Activated T-cell treated with anti-CD3 and anti-CD28 coated beads, Interleukin-2, amount 50 U/mL, for 48 hours (primary cell): ENCODE measurements around the gene WDFY4.

Source experiments
- DNase-seq, 2 experiments: peaks; one replicate each; pipeline ENCODE4 v3.0.0-alpha.2; 2020

The WDFY4 gene

DNA sequence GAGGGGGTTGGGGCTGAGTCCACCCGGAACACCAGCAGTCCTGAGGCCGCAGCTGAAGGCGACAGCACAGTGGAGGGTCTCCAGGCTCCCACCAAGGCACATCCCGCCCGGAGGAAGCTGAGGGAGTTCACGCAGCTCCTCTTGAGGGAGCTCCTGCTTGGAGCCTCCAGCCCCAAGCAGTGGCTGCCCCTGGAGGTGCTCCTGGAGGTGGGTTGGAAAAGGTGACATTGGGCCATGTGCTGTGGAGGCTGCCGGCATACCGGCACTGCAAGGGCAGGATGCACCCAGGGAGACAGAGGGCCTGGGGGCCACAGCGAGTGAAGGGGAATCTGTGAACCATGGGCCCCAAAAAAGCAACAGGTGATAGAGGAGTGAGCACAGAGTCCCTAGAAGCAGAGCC is 135.6 kb downstream of the WDFY4 start:
- DNase-seq, result no peak

DNA sequence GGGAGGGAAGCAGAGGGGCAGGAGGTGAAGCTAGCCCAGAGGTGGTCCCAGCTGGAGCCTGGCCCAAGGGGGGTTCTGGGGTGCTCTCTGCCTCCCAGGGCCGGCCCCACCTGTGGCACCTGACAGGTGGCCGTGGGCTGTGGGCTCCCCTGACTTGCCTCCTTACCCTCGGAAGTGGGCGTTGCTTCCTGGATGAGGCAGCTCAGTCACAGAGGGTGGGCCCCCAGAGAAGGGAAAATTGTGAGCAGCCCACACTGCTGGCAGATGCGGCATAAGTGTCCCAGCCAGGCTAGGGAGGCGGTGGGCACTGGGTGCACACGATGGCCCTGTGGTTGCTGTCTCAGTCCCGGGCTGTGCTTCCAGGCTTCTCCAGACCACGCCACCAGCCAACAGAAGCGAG is 136.0 kb downstream of the WDFY4 start:
- no peak for DNase-seq

- DNase-seq, result no peak
Measured at GRCh38 chr10:48821111-48821510, 136.4 kb downstream of the WDFY4 start.

DNA sequence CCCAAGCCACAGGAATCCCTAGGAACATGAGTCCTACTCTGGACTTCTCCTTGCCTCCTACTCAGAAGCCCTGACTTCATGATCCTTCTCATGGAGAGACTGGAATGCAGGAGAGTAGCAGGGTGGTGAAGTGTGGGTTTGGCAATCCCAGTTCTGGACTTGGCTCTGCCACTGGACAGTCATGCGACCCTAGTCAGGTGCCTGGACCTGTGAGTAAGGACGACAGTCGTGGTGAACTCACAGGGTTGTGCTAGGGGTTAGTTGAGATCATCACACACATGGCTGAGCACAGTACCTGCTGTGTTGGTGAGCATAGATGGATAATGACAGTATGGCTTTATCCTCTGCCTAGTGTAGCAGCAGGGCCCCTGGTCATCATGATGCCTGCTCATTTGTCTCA is 137.0 kb downstream of the WDFY4 start:
- no peak for DNase-seq

- no peak for DNase-seq
Measured at GRCh38 chr10:48833674-48834073, 149.0 kb downstream of the WDFY4 start.

GRCh38 chr10:48834189-48834965 is 149.7 kb downstream of the WDFY4 start:
- DNase-seq, result no peak

DNA sequence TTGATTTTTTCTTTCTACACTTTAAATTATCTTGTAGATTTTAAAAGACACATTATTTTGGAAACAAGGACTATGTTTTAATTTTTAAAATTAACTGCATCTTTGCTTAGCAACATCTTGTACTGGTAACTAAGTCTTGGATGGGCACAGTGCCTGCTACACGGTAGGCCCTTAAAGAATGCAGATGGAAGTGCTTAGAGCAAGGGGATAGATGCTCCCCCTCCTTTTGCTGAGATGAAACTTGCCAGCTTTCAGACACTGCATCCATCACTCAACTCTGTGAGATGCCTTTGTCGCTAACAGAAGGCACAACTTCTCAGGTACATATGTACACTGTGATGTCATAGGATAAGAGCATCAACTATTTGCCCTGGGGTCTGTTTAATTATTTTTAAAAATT is 151.1 kb downstream of the WDFY4 start:
- no peak for DNase-seq

DNA sequence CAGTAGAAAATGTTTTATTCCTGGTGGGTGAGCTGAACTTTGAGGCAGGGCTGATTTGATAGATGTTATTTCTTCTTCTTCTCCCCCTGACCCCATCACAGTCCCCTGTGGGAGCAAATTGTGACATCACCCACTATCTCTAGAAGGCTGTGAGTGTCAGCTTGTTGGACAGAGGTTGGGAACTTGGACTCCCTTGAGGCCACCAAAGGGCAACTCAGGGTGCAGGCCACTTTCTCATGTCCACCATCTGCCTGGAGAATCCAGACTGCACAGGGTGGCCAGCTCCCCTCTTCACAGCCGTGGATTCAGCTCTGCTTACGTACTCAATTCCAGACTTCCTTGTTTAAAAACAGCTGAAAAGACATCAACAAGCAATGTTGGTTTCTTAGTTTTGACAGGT is 151.9 kb downstream of the WDFY4 start:
- no peak for DNase-seq

DNA sequence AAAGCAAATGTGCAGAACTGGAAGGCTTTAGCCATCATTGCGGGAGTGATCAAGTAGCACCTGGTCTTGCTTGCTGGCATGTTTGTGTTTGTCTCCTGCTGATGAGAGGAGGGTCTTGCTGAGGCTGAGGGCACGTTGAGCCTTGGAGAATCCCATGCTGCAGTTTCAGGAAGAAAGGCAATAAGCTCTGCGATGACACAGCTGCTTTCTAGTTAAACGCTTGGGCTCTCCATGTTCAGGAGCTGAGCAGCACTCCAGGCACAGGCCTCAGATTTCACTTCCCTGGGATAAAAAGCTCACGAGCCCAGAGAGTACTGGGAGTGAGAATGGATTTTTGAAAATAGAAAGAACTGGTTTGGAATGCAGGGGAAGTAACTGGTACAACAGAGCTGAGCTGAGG is 154.2 kb downstream of the WDFY4 start:
- DNase-seq, result no peak

DNA sequence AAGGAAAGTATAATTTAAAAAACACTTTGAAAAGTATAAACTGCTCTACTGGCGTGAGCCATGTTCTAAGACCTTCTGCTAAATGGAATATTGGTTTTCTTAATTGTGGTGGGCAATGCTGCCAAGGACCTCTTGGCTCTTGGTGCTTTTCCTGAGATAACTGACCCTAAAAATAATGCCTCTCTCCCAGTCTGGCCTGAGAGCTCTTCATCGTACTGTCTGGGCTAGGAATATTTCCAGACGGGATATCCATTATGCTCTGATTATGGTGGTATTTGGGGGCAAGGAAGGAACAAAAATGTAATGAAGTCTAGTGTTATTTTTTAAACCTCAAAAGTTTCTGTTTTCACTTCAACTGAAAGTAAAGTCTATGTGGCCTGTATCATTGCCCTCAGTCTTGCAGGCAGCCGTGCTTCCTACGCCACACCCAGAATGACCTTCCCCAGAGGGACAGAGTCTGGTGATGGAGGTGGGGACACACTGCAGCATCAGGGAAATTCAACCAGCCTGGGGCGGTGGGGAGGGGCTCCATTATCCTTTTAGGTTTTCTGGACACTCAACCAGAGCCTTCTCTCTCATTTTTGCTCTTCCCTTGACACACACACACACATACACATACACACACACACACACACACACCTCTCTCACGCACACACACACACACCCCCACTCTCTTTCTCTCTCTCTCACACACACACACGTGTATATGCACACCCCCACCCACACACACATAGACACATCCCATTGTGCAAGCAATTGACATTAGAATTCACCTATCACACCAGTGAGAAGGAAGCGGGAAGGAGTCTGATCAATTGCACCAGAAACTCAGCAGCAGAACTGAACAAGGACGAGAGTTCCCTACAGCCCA is 155.4 kb downstream of the WDFY4 start:
- no peak for DNase-seq

GRCh38 chr10:48842231-48842630 is 157.6 kb downstream of the WDFY4 start:
- DNase-seq, result no peak

- DNase-seq, result no peak
Measured at GRCh38 chr10:48843198-48843597, 158.5 kb downstream of the WDFY4 start.

DNA sequence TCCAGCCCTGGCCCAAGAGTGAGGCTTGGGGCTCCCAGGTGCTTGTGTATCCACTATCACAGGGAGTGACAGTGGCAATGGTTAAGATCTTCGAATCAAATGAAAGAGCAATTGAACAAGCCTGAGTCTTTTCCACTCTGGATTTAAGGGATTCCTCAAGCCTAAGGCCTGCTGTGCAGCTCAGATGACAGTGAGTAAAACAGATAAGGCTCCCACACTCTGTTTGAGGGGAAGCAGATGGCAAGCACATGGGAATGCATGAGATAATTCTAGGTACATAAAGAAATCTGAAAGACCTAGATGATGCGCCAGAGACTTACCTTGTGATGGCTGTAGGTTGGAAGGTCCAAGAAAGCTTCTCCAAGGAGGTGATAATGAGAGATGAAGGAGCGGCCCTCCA is 159.9 kb downstream of the WDFY4 start:
- DNase-seq, result no peak

DNA sequence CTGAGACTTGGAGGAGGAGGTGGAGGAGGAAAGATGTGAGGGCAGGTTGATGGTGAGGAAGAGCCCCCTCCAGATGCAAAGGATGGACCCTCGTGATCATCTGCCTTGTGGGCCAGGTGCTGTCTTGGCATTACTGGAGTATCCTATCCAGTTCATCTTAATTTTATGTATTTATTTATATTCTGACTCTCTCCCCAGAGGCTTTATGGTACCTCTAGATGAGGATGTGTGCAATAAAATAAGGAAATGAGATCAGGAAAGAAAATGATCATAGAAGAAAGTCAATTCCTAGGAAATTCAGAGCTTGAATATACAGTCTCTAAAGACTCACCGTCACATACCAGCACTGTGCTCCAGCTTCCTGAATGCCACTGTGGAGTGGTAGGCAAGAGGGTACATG is 160.8 kb downstream of the WDFY4 start:
- DNase-seq, result no peak

- DNase-seq, result no peak
Measured at GRCh38 chr10:48847691-48848090, 163.0 kb downstream of the WDFY4 start.

- no peak for DNase-seq
Measured at GRCh38 chr10:48856855-48857254, 172.2 kb downstream of the WDFY4 start.

DNA sequence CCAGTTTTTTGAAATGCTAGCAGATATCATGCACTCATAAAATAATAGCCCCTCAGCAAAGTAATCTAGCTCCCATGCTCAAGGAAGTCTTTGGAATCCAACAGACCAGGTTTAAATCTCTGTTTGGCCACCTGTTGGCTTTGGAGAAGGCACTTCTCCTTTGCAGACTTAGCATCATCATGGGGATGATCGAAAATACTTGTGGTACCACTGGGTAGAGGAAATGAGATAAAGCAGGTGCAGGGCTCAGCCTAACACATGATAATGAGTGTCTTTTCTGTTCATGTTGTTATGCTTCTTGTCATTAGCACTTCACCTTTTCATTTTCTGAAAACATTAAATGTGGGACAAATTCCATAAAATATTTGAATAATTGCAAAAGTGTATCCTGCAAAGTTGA is 187.6 kb downstream of the WDFY4 start:
- DNase-seq, result no peak

DNA sequence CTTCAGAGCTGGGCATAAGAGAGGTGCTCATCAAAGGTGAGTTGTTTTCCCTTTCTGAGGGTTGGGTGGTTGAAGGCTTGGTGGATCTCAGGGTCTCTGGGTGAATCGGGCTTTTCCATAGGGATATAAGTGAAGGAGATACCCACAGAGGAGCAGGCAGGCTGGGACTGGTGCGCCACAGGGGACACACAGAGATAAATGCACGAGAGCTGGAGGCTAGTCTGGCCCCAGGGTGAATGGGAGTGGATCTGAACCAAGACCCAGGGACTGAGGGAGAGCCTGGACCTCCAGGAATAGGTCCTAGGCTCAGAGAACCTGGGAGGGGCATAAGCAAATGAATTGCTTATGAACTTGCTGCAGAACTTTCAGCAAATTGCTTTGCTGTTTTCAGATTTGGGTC is 193.4 kb downstream of the WDFY4 start:
- no peak for DNase-seq

DNA sequence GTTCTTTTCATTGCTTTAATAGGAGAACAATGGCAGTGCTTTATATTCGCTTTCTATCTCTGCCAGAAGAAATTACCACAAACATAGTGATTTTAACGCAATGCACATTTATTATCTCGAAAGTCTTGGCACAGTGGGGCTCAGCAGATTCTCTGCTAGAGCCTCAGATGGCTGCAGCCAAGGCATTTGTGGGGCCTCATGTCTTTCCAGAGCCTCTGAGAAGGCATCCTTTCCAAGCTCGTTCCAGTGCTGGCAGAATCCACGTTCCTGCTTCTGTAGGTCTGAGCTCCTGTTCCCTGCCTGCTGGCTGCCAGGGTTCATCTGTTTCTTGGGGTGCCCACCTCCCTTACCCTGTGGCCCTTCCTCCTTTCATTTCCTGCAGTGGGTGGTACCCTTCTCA is 194.8 kb downstream of the WDFY4 start:
- no peak for DNase-seq

DNA sequence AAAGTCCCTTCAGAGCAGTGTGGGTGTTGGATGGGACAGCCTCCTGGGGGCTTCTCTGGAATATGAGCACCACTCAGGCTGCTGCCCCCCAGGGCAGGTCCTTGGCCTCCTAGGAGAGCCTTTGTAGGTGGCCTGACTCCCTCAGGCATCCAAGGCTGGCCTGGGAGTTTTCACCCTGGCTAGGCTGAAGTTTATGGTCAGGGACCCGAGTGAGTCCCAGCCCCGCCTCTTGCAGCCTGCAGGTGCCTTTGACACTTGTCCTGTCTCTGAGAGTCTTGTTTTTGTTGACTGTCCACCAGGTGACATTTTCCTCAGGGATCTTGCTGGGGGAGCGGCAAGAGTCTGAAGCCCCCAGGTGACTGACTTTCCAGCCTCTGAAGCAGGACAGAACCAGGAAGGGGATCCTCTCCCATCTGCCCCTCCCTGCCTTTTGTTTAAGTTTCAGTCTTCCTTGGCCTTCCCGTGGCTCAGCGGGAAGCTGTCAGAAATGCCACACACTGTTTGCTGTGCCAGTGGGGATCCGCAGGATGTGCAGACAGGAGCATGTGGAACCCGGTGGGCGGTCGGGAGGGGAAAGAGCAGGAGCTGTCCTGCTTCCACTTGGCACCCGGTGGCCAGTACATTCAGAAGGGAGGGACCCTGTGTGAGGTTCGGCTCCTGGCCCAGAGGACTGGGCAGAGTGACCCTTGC is 195.5 kb downstream of the WDFY4 start:
- DNase-seq, result no peak

DNA sequence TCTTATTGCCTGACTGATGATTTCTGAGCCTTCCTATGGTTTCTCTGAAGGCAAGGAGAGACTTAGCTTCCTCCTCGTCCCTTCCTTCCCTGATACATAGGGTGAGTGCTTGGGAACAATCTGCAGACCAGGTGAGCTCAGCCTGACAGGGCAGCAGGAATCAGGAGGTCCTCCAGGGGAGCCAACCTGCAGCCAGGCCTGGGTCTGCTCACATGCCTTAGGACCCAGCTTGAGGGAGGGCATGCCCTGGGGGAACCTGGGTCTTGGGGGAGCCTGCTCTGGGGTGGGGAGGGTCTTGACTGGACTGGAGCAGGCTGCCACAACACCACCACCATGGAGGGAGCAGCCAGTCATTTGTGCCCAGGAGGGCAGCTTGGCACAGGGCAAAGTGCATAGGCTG is 197.3 kb downstream of the WDFY4 start:
- DNase-seq, result no peak

DNA sequence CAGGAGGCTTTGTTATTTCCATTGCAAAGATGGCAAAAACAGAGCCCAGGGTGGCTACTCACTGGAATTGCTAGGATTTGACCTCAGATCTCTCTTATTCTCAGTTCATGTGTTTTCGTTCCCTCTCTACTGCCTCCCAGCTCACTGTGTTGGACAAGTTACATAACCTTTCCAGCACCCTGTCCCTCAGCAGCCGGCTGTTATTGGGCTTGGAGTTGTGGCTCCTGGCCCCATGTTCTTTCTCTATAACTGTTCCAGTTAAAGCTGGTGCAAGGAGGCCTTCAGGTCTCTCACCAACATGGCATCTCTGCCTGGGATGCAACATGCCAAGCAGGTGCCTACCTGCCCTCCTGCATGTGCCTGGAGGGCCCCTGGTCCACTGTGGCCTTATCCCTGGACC is 198.2 kb downstream of the WDFY4 start:
- no peak for DNase-seq

- no peak for DNase-seq
Measured at GRCh38 chr10:48883701-48884100, 199.0 kb downstream of the WDFY4 start.
